Measurements from ENCODE around the gene NBPF1.
A peak's percentile ranks its signal among the peaks of the same experiment; 100 is the strongest.
"Not testable (repeated sequence)": the region's sequence is repeated elsewhere in the genome, so short reads cannot be mapped to it uniquely, and the experiment has no call there.

Gene NBPF1

DNA sequence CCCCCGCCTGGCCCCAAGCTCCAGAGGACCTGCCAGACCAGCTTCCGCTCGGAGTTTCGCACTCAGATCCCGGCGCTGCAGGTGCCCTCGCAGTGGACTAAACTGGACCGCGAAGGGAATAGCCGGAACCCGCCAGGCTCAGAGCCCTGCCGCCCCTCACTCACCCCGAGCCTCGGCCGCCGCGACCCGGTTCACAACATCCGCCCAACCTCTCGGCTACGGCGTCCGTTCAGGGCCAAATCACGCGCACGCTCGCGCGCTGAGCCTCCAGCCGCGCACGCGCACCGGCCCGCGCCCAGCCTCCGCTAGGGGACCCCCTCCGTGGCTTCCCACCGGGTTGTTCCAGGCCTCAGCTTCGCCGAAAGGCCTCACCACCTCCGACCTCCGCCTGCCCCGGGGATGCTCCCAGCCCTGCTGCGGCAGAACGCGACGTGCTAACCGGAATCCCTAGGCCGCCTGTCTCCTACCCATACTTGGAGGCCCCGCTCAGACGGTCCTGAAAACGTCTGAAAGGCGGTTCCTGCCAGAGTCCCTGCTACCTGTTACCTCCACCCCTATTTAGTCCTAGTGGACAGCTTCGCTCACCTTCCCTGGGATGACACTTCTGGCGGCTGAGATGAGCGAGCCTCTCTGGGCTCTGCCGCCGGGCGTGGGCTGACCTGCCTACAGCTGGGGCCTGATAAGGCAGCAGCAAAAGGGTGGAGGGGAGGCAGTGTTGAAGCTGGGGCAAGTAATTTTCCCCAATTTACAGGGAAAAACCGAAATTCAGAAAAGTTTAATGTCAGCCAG is 31.3 kb upstream of the NBPF1 start:
- TF ChIP-seq, protein P1, sequence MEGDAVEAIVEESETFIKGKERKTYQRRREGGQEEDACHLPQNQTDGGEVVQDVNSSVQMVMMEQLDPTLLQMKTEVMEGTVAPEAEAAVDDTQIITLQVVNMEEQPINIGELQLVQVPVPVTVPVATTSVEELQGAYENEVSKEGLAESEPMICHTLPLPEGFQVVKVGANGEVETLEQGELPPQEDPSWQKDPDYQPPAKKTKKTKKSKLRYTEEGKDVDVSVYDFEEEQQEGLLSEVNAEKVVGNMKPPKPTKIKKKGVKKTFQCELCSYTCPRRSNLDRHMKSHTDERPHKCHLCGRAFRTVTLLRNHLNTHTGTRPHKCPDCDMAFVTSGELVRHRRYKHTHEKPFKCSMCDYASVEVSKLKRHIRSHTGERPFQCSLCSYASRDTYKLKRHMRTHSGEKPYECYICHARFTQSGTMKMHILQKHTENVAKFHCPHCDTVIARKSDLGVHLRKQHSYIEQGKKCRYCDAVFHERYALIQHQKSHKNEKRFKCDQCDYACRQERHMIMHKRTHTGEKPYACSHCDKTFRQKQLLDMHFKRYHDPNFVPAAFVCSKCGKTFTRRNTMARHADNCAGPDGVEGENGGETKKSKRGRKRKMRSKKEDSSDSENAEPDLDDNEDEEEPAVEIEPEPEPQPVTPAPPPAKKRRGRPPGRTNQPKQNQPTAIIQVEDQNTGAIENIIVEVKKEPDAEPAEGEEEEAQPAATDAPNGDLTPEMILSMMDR (IDR thresholded peaks at IDR 0.05; ENCODE audit: borderline replicate concordance, control extremely low read depth, extremely low read depth, insufficient read depth, missing control alignments) = peak; percentile 69
- in situ Hi-C loops (cut with MboI; ENCODE audit: low sequenced_read_pairs, unreplicated experiment) = not testable (repeated sequence)
- DNase-seq (ENCODE audit: low spot score) = peak; percentile 100

DNA sequence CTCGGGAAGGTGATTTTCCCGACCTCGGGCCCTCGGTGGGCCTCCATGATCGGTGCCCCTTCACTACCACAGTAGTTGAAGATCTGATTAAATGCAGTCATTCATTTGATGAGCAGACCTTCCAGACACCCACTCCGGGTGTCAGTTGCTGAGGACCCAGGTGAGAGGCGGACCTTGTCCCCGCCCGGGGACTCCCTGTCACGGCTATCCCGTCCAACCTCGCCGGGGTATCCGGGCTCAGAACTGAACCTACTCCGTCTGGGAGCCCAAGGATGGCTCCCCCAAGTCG is 30.8 kb upstream of the NBPF1 start:
- in situ Hi-C loops (cut with MboI; ENCODE audit: low sequenced_read_pairs, unreplicated experiment) = no loop called here
- TF ChIP-seq, protein P1 (IDR thresholded peaks at IDR 0.05; ENCODE audit: borderline replicate concordance, control extremely low read depth, extremely low read depth, insufficient read depth, missing control alignments) = no peak
- DNase-seq (ENCODE audit: low spot score) = no peak

DNA sequence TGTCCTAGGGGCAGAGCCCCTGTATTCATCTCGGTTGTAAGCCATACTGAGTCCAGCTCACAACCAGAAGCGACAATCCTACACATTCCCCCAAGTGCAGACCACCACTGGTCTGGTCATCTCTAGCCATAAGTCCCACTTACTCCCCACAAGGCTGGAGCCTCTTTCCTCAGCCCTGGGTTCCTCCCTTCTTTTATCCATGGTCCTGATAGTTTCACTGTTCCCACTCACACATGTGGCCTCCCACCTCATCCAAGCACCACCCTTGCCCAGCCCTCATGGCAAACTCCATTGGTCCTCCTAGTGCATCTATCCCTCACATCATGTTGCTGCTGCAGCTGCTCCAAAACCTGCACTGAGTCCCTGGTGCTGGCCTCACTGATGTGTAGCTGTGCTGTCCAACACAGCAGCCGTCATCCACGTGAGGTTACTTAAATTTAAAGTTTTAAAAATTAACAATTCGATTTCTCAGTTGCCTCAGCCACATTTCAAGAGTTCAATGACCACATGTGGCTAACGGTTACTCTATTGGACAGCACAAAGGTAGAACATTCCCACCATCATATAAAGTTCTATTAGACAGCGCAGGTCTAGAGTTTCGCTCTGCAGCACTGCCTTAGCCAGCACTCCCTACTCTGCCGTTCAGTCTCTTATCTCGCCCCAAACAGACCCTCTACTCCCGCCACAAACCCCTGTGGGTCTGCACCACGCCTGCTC is 30.3 kb upstream of the NBPF1 start:
- not testable (repeated sequence) for DNase-seq (ENCODE audit: low spot score)

DNA sequence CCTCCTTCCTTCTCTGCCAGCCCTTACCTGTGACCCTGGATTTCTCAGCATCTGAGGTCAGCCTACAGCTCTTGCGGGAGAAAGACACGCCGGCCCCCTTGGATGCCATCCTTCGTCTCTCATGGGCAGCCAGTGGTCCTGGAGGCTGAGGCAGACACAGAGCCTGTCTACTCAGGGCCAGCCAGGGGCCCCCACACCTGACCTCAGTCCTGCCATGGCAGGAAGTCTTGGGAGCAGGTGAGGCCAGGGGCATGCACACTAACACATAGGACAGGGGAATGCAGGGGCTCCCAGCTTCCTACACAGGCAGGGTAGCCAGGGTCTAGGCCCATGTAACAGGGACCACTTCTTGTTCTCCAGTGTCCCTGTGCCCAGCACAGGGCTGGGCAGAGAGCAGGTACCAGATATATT is 29.6 kb upstream of the NBPF1 start:
- in situ Hi-C loops (cut with MboI; ENCODE audit: low sequenced_read_pairs, unreplicated experiment); DNase-seq (ENCODE audit: low spot score): not testable (repeated sequence)

More for the DNA sequence above, 30.3 kb upstream of the NBPF1 start:
- in situ Hi-C loops (cut with MboI; ENCODE audit: low sequenced_read_pairs, unreplicated experiment) = not testable (repeated sequence)

DNA sequence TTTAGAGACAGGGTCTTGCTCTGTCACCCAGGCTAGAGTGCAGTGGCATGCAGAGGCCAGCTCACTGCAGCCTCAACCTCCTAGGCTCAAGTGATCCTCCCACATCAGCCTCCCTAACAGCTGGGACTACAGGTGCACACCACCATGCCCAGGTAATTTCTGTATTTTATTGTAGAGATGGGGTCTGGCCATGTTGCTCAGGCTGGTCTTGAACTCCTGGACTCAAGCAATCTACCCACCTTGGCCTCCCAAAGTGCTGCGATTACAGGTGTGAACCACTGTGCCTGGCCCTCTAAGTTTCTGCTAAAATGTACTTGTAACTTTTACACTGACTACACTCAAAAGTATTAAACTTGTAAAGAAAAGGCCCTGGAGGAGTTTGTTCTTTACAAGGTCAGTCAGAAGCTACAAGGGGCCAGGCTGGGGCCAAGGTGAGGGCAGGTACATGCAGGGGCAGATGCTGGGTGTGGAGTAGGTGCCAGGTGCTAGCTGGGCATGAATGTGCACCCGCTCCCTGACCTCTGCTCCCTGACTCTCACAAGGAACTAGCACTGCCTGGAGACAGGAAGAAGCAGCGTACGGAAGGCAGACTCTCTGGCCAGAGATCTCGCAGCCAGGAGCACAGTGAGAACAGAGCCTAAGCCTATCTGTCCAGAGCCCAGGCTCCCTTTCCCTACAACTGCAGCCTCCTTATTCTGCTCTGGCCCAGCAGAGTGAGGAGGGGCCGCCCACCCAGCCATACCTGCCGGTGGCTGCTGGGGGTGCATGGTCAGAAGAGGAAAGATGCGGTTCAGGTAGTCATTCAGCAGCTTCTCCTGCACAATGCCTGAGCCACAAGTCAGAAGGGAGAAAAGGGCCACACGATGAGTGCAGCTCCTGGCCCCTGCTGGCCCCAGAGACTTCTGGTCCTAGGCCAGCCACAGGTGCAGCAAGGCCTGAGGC is 28.9 kb upstream of the NBPF1 start:
- DNase-seq (ENCODE audit: low spot score); in situ Hi-C loops (cut with MboI; ENCODE audit: low sequenced_read_pairs, unreplicated experiment): not testable (repeated sequence)

DNA sequence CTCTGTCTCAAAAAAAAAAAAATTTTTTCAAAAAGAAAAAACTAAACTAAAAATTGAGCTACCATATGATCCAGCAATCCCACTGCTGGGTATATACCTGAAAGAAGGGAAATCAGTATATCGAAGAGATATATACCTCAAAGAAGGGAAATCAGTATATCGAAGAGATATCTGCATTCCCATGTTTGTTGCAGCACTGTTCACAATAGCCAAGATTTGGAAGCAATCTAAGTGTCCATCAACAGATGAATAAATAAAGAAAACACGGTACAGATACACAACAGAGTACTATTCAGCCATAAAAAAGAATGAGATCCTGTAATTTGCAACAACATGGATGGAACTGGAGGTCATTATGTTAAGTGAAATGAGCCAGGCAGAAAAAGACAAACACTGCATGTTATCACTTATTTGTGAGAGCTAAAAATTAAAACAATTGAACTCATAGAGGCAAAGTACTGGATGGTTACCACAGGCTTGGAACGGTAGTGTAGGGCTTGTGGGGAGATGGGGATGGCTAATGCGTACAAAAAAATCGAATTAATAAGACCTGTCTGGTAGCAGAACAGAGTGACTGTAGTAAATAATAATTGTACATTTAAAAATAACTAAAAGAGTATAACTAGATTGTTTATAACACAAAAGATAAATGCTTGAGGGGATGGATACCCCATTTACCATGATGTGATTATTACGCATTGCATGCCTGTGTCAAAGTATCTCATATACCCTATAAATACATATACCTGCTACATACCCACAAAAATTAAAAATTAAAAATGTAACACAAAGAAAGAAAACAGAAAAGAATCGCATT is 28.0 kb upstream of the NBPF1 start:
- in situ Hi-C loops (cut with MboI; ENCODE audit: low sequenced_read_pairs, unreplicated experiment); DNase-seq (ENCODE audit: low spot score): not testable (repeated sequence)

DNA sequence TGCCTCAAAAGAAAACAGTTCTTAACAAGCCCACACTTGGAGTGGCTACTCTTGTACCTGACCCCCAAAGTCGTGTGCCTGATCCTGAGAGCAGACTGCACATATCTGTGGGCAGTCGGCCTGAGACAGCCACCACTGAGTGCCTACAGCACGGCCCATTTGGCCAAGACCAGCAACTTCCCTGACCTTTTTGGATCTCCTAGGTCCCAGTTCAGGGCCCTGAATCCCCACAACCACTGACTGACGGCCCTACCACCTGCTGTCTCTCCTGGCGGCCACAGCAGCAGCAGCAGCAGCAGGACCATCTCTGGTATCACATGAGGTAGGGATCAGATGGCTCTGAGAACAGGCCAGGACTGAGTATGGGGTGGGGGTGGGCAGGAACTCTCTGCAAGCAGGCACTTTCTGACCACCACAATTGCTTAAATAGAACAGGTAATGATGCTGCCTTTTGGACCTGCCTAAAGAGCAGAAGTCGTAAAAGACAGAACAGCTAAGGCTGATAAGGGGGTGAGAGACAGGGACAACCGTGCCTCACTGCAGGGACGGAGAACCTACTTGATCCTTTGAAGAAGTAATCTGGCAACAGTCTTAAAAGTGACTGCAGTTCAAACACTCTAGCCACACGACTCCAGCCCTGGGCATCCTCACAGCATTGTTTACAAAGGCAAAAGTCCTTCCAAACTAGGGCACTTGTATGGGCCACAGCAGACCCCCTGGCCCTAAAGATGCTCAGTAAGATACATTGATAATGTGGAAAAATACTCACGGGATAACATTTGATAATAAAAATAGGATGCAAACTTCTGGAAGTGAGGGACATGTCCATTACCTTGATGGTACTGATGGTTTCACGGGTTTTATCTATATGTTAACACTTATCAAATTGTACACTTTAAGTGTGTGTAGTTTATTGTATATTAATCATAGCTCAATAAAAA is 26.0 kb upstream of the NBPF1 start:
- DNase-seq (ENCODE audit: low spot score); in situ Hi-C loops (cut with MboI; ENCODE audit: low sequenced_read_pairs, unreplicated experiment): not testable (repeated sequence)

DNA sequence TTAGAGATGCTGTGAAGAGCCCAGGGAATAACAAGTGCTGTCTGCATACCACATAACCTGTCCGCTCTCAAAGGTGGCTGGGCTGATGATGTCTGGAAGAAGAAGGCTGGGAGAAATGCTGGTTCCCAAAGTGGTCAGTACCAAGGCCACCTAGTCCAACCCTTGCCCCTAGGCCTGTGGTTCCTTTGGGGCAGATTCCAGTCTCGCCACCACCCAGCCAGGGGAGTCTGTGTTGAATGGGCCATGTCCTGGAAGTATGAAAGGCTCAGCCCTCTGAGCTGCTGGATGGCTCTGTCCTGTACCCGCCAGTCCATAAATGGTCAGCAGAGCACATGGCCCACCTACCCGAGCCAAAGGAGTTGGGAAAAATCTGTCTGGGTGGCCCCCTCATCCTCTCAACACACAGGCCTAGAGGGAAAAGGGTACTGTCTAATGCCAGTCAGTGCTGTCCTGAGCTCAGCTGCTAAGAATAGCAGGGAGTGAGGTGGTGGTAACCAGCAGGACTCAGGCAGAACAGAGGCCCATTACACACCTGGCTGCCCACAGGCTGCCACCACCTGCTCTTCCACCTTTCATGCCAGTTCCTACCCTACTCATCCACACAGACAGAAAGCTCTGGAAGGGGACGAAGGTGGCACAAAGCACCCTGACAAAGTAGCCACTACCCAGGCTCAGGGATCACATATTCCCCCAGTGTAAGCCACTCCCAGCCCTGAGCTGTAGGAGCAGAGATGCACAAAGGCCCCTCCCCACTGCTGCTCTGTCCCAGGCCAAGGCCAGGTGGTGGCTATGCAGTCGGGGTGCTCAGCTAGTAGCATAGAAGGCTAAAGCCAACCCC is 24.8 kb upstream of the NBPF1 start:
- DNase-seq (ENCODE audit: low spot score); in situ Hi-C loops (cut with MboI; ENCODE audit: low sequenced_read_pairs, unreplicated experiment): not testable (repeated sequence)

DNA sequence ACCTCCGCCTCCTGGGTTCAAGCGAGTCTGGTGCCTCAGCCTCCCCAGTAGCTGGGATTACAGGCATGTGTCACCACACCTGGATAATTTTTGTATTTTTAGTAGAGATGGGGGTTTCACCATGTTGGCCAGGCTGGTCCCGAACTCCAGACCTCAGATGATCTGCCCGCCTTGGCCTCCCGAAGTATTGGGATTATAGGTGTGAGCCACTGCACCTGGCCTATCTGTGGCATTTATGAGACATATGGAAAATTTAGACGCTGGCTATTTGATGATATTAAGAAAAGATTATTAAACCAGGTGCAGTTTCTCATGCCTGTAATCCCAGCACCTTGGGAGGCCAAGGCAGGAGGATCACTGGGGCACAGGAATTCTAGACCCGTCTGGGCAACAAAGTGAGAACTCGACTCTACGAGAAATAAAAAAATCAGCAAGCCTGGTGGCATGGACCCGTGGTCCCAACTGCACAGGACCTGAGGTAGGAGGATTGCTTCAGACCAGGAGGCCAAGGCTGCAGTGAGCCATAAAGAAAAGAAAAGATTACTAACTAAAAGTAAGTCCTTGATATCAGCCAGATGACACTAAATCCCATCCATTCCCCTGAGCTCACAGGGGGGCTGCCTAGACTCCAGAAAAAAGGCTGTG is 23.3 kb upstream of the NBPF1 start:
- in situ Hi-C loops (cut with MboI; ENCODE audit: low sequenced_read_pairs, unreplicated experiment); DNase-seq (ENCODE audit: low spot score): not testable (repeated sequence)

DNA sequence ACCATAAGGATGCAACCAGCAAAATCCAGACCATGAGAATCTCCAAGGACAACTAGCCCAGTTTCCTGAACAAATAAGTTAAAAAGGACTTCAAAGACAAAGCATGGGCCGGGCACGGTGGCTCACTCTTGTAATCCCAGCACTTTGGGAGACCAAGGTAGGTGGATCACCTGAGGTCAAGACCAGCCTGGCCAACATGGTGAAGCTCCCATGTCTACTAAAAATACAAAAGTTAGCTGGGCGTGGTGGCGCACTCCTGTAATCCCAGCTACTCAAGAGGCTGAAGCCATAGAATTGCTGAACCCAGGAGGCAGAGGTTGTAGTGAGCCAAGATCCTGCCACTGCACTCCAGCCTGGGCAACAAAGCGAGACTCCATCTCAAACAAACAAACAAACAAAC is 22.6 kb upstream of the NBPF1 start:
- DNase-seq (ENCODE audit: low spot score); in situ Hi-C loops (cut with MboI; ENCODE audit: low sequenced_read_pairs, unreplicated experiment): not testable (repeated sequence)

DNA sequence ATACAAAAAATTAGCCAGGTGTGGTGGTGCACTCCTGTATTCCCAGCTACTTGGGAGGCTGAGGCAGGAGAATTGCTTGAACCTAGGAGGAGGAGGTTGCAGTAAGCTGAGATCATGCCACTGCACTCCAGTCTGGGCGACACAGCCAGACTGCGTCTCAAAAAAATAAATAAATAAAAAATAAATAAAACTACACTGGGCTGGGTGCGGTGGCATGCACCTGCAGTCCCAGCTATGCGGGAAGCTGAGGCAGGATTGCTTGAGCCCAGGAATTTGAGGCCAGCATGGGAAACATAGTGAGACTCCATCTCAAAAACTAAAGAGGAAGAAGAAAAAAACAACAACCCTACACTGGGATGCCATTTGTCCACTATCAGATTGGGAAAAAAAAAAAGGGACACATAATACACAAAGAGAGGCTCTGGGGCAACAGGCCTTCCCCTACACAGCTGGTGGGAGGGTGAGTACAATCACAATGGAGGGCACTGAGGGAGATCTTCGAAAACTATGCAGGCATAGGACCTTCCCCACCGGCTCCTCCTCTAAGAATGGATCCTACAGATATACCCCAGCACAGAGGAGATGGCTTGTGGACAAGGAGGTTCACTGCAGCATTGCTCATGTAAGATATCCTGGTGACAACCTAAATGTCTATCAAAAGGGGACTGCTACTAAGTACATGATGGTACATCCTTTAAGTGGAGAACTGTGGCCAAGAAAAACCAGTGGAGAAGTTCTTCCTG is 20.3 kb upstream of the NBPF1 start:
- in situ Hi-C loops (cut with MboI; ENCODE audit: low sequenced_read_pairs, unreplicated experiment); DNase-seq (ENCODE audit: low spot score): not testable (repeated sequence)

All from GM13976 (cell line).